Aortic smooth muscle cell (primary cell): ENCODE data around the gene PIK3R6. TPM values are rescaled to one million over a fixed set of nuclear protein-coding genes. Genes with fewer than 3 reads are reported as not detected.

Source experiments
- total RNA-seq: library from RNA; depleted of rRNA; stranded (reverse); fragments of >200 nt; gene quantifications from 2 replicates; pipeline ENCODE4 v1.2.3, GENCODE V29; 2014

Gene PIK3R6, protein sequence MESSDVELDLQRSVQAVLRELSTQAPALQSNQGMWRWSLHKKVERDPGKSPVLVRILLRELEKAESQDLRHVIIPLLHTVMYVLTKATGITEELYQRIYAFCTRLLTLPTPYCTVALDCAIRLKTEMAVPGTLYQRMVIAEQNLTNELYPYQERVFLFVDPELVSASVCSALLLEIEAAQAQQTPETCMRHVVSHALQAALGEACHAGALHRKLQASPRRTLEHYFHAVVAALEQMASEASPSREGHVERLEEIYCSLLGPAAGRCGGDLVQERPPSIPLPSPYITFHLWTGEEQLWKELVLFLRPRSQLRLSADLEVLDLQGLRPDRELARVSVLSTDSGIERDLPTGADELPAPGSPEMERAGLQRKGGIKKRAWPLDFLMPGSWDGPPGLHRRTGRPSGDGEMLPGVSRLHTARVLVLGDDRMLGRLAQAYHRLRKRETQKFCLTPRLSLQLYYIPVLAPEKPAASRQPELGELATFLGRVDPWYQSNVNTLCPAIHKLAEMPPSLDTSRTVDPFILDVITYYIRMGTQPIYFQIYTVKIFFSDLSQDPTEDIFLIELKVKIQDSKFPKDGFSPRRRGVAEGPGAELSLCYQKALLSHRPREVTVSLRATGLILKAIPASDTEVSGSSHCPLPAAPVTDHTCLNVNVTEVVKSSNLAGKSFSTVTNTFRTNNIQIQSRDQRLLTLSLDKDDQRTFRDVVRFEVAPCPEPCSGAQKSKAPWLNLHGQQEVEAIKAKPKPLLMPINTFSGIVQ
- not detected in 2 replicates for total RNA-seq

DNA sequence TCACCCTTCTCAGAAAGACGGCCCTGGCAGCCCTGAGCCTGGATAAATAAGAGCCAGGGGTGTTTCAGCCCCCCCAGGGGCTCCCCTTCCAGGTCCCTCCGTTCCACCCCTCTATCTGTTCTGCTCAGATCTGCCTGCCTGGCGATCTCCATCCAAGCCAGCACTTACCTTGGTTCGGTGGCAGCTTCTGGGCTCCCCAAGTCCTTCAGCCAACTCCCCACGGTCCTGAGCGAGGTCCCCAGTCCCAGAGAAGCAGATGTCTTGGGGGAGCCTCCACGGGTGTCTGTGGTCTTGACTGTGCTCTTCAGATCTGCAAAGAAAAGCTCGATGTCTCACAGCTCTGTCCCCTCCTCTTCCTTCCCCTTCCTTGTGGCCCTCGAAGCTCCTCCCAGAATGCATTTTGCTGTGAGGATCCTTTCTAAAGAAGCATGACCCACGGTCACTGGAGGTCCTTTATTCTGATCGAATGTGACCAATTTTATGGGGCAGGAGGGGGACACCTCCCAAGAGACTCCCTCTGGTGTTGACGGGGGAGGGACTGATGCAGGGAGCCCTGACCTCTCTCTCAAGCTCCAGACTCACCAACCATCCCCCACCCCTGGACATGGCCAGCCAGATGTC, at the start of gene PIK3R6:
Gene PIK3R6, minus strand, starts transcription at position 314 of the 621 bp plus-strand sequence. CDS start 17,880 bp downstream, outside the sequence.

DNA sequence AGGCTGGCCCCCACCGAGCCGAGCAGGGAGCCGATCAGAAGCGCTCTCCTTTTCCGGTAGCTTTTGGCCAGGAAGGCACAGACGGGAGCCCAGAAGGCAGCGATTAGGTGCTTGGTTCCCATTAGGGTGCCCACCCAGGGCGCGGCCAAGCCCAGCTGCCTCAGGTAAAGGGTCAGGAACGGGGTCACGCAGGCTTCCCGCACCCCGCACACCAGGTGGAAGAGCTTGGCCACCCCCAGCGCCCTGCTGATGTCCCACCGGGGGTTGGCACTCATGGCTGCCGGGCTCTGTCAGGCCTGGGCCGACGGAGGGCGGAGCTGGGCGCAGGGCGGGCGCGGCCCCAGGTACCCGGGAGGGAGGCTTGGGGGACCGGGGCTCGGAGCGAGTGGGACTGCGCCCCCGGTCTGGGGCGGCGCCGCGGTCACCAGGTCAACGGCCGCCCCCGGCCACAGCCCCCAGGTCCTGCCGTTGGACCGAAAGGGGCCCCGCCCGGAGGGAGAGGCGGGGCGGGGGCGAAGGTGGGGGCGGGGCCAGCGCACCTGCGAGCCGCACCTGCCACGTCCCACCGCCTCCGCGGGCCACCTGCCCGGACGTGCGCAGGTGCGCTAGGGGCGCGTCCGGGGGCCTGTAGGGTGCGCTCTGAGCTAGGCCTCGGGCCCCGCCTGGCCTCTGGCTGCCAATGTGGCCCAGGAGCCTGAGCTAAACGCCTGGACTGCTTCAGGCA, 68.5 kb downstream of the PIK3R6 start, which contains the start of gene MFSD6L:
Gene MFSD6L, minus strand, starts transcription at position 520 of the 724 bp plus-strand sequence. Its CDS starts 245 bp downstream, at position 275.

DNA sequence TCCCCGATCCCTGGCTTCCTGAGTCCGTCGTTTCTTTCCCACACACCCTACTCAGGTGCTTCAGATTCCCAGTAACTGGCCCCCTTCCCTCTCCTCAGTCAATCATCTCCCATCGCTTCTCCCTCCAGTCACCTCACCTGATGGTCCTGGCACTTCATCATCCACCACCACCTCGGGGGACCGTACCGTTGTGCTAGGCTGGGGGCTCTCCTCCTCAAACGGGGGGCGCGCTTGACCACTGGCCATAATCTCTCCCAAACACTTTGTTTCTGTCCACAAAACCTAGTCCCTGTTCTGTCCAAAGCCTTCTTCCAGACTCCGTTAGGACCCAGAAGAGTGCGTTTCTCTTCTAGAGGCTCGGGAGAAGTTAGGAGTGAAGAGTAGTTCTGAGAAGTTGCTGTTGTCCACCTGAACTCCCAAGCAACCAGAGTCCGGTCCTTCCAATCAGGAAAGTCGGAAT, 109.3 kb downstream of the PIK3R6 start, which contains the start of gene SPDYE4:
Gene SPDYE4, minus strand, starts transcription at position 410 of the 460 bp plus-strand sequence. Its CDS starts 164 bp downstream, at position 246.

Other genes starting within 250 kb of the PIK3R6 start
- gene MYH10, start 236.9 kb downstream of the PIK3R6 start, total RNA-seq = 135 and 200 TPM in 2 replicates
- gene CCDC42, start 122.8 kb downstream of the PIK3R6 start, total RNA-seq = 0.06 and 0.13 TPM in 2 replicates
- not detected in 2 replicates for gene SPDYE4, start 109.1 kb downstream of the PIK3R6 start, total RNA-seq
- not detected in 2 replicates for gene MFSD6L, start 68.3 kb downstream of the PIK3R6 start, total RNA-seq
- gene PIK3R5, start 98.0 kb upstream of the PIK3R6 start, total RNA-seq = 0.26 TPM in 1 of 2 replicates, not detected in the other
- gene NTN1, start 153.8 kb upstream of the PIK3R6 start, total RNA-seq = 1.6 and 2.9 TPM in 2 replicates